ENCODE measurements around the gene GIGYF2.

The GIGYF2 gene

GRCh38 chr2:232750135-232750671 is 53.1 kb downstream of the GIGYF2 start:
- no peak for TF ChIP-seq CTCF (IDR thresholded peaks at IDR 0.05; ENCODE audit: insufficient read depth, missing control alignments)
- DNase-seq (ENCODE audit: insufficient read length, low spot score) = peak; percentile 26
- no peak for FAIRE-seq

- DNase-seq (ENCODE audit: insufficient read length, low spot score) (no peak), FAIRE-seq (no peak)
- TF ChIP-seq CTCF (IDR thresholded peaks at IDR 0.05; ENCODE audit: insufficient read depth, missing control alignments) = no peak
Measured at GRCh38 chr2:232757905-232758304, 60.8 kb downstream of the GIGYF2 start.

- FAIRE-seq = peak; percentile 60
- no peak for DNase-seq (ENCODE audit: insufficient read length, low spot score)
- peak; percentile 56 for TF ChIP-seq CTCF (IDR thresholded peaks at IDR 0.05; ENCODE audit: insufficient read depth, missing control alignments)
Measured at GRCh38 chr2:232761301-232761907, 64.3 kb downstream of the GIGYF2 start.

- DNase-seq (ENCODE audit: insufficient read length, low spot score) (no peak), FAIRE-seq (no peak)
- TF ChIP-seq CTCF (IDR thresholded peaks at IDR 0.05; ENCODE audit: insufficient read depth, missing control alignments) = no peak
Measured at GRCh38 chr2:232767866-232768265, 70.7 kb downstream of the GIGYF2 start.

- TF ChIP-seq CTCF (IDR thresholded peaks at IDR 0.05; ENCODE audit: insufficient read depth, missing control alignments) = no peak
- no peak for FAIRE-seq
- DNase-seq (ENCODE audit: insufficient read length, low spot score) = no peak
Measured at GRCh38 chr2:232770207-232770606, 73.1 kb downstream of the GIGYF2 start.

GRCh38 chr2:232771870-232772269 is 74.7 kb downstream of the GIGYF2 start:
- DNase-seq (ENCODE audit: insufficient read length, low spot score) (no peak), FAIRE-seq (no peak)
- TF ChIP-seq CTCF (IDR thresholded peaks at IDR 0.05; ENCODE audit: insufficient read depth, missing control alignments) = no peak

- DNase-seq (ENCODE audit: insufficient read length, low spot score) = no peak
- TF ChIP-seq CTCF (IDR thresholded peaks at IDR 0.05; ENCODE audit: insufficient read depth, missing control alignments) = no peak
- no peak for FAIRE-seq
Measured at GRCh38 chr2:232772531-232772930, 75.4 kb downstream of the GIGYF2 start.

All from D721Med (cell line).